K562 (cell line): ENCODE data around the gene COPA. TPM values are rescaled to one million over a fixed set of nuclear protein-coding genes. Genes with fewer than 3 reads are reported as not detected.

Experiments
- ATAC-seq: fragments of 200-7000 bp; cut with Tn5 transposase; 3 replicates; pipeline ENCODE4 v1.9.1; 2020; ENCODE audit warnings: moderate library complexity
- BruUV-seq: library from RNA; stranded (reverse); fragments of 400-500 nt; replicated peaks from 2 replicates; lab custom pipeline; 2021; lab: Mats Ljungman, UMichigan
- CTCF ChIA-PET: fragments of 300-600 bp; formaldehyde crosslinking; extraction: SDS; loops from one replicate; lab custom pipeline; 2021; ENCODE audit warnings: low intra/inter-chr PET ratio; lab: Yijun Ruan, JAX
- POLR2A ChIA-PET: fragments of 300-600, 350-650 bp; sonication (Branson Sonifier 250); formaldehyde crosslinking; extraction: SDS; loops from one replicate; lab custom pipeline; 2021; ENCODE audit warnings: antibody characterized with exemption, inconsistent platforms; lab: Yijun Ruan, JAX
- DNase-seq, 4 experiments: peaks; one replicate each; pipeline versions ENCODE4 v3.0.0 to v3.0.0-alpha.2; 2011 to 2018; ENCODE audit warnings: low spot score in 3 of 4, mixed read lengths in 3 of 4; ENCODE audit errors: extremely low read depth in 1 of 4
- FAIRE-seq: peaks from 2 replicates; lab custom pipeline; 2011; peaks lifted over from hg19 to GRCh38; lab: Jason Lieb, UNC
- H2AFZ ChIP-seq: 2 replicates; pipeline ENCODE4 v1.6.0; 2011; ENCODE audit warnings: low read depth, low read length, control low read depth, inconsistent platforms
- H3K27ac ChIP-seq: fragments of 200-600 bp; 3 replicates; pipeline ENCODE4 v1.8.0; 2011; ENCODE audit warnings: low read depth, mild to moderate bottlenecking, control low read depth, inconsistent platforms, low read length, moderate library complexity, mixed read lengths; ENCODE audit errors: extremely low read depth
- H3K27me3 ChIP-seq, 2 experiments: fragments of 300-600 bp in 1 of 2; 2 replicates in 1 of 2; 3 replicates in 1 of 2; pipeline versions ENCODE4 v1.6.0 to v1.8.0; 2011; ENCODE audit warnings: inconsistent platforms in 2 of 2, low read length in 2 of 2, mild to moderate bottlenecking in 1 of 2, mixed read lengths in 1 of 2, moderate library complexity in 1 of 2; ENCODE audit not compliant: control insufficient read depth in 2 of 2, insufficient read depth in 2 of 2
- H3K36me3 ChIP-seq: fragments of 300-600 bp; 3 replicates; pipeline ENCODE4 v1.8.0; 2011; ENCODE audit warnings: mild to moderate bottlenecking, low read length, inconsistent platforms; ENCODE audit not compliant: control insufficient read depth, insufficient read depth
- H3K4me1 ChIP-seq, 2 experiments: fragments of 200-600 bp in 1 of 2; replicated peaks in 1 of 2; 2 replicates in 1 of 2; 3 replicates in 1 of 2; pipeline versions ENCODE4 v1.5.1 to v1.8.0; 2011; ENCODE audit warnings: inconsistent platforms in 2 of 2, low read length in 2 of 2, mild to moderate bottlenecking in 1 of 2, mixed read lengths in 1 of 2, moderate library complexity in 1 of 2; ENCODE audit not compliant: control insufficient read depth in 2 of 2, insufficient read depth in 2 of 2
- H3K4me2 ChIP-seq: 2 replicates; pipeline ENCODE4 v1.6.1; 2011; ENCODE audit warnings: low read length, control low read depth, inconsistent platforms, mixed read lengths; ENCODE audit not compliant: insufficient read depth
- H3K4me3 ChIP-seq: fragments of 200-600 bp; sonication (generic), shearing (Covaris generic); 2 replicates; pipeline ENCODE4 v1.5.1; 2016; ENCODE audit warnings: control low read depth, inconsistent platforms
- H3K79me2 ChIP-seq: fragments of 200-600 bp; 3 replicates; pipeline ENCODE4 v1.8.0; 2011; ENCODE audit warnings: low read length, inconsistent platforms; ENCODE audit not compliant: control insufficient read depth, insufficient read depth
- H3K9ac ChIP-seq, 2 experiments: 2 replicates each; pipeline versions ENCODE4 v1.6.0 to v1.6.1; 2011; ENCODE audit warnings: low read depth in 2 of 2, low read length in 2 of 2, control low read depth in 1 of 2, inconsistent platforms in 1 of 2, mild to moderate bottlenecking in 1 of 2, mixed read lengths in 1 of 2; ENCODE audit not compliant: insufficient read depth in 1 of 2
- H3K9me1 ChIP-seq: one replicate; pipeline ENCODE4 v1.6.0; 2011; ENCODE audit warnings: inconsistent platforms, mild to moderate bottlenecking, low read length, moderate library complexity; ENCODE audit not compliant: control insufficient read depth, insufficient read depth
- H3K9me3 ChIP-seq: replicated peaks from 2 replicates; pipeline ENCODE4 v1.5.1; 2011; ENCODE audit warnings: low read depth, low read length, inconsistent platforms; ENCODE audit not compliant: control insufficient read depth, insufficient read depth
- H4K20me1 ChIP-seq: replicated peaks from 2 replicates; pipeline ENCODE4 v1.6.1; 2011; ENCODE audit warnings: low read length, inconsistent platforms, mixed read lengths; ENCODE audit not compliant: control insufficient read depth, insufficient read depth
- ATF1 ChIP-seq, 2 experiments: fragments of 450-650 bp in 1 of 2; IDR thresholded peaks; 2 replicates each; pipeline ENCODE4 v1.6.1; 2016; ENCODE audit warnings: missing compliant biosample characterization in 1 of 2, missing genetic modification characterization in 1 of 2
- DLX4 ChIP-seq: fragments of 250-450 bp; sonication (Bioruptor Pico); IDR thresholded peaks from 2 replicates; pipeline ENCODE4 v1.6.1; 2021; ENCODE audit warnings: mild to moderate bottlenecking
- ETS2 ChIP-seq: IDR thresholded peaks from 2 replicates; pipeline ENCODE4 v1.6.1; 2016; ENCODE audit warnings: borderline replicate concordance, missing genetic modification characterization, mild to moderate bottlenecking, moderate library complexity, missing compliant biosample characterization; ENCODE audit not compliant: poor library complexity, severe bottlenecking
- FOXA1 ChIP-seq: fragments of 450-650 bp; IDR thresholded peaks from 2 replicates; pipeline ENCODE4 v1.6.1; 2016; ENCODE audit warnings: mild to moderate bottlenecking, borderline replicate concordance
- ILF3 ChIP-seq: fragments of 450-650 bp; IDR thresholded peaks from 2 replicates; pipeline ENCODE4 v1.6.1; 2018; ENCODE audit warnings: antibody characterized with exemption, mild to moderate bottlenecking, moderate library complexity, borderline replicate concordance
- KLF13 ChIP-seq: fragments of 450-650 bp; IDR thresholded peaks from 2 replicates; pipeline ENCODE4 v1.6.1; 2016; ENCODE audit warnings: missing genetic modification characterization, low read depth, mild to moderate bottlenecking, missing compliant biosample characterization, moderate library complexity, borderline replicate concordance
- MAFG ChIP-seq: fragments of 450-650 bp; conservative IDR thresholded peaks from 2 replicates; pipeline ENCODE4 v1.6.1; 2016; ENCODE audit warnings: missing genetic modification characterization, missing compliant biosample characterization
- MAFK ChIP-seq: IDR thresholded peaks from 2 replicates; pipeline ENCODE4 v1.6.1; 2011; ENCODE audit warnings: low read length, improper control_type of control experiment
- NBN ChIP-seq: fragments of 450-650 bp; IDR thresholded peaks from 2 replicates; pipeline ENCODE4 v1.6.1; 2016; ENCODE audit warnings: low read depth, mild to moderate bottlenecking
- PCBP2 ChIP-seq: fragments of 200-400 bp; formaldehyde crosslinking; IDR thresholded peaks from 2 replicates; pipeline ENCODE4 v1.6.1; 2018; ENCODE audit warnings: low read length, low read depth, mild to moderate bottlenecking, moderate library complexity; ENCODE audit not compliant: poor library complexity, severe bottlenecking
- POLR3A ChIP-seq: IDR thresholded peaks from 2 replicates; pipeline ENCODE4 v1.6.1; 2011; ENCODE audit warnings: borderline replicate concordance, mild to moderate bottlenecking, moderate library complexity; ENCODE audit not compliant: insufficient read length, insufficient read depth; ENCODE audit errors: extremely low read depth
- TAF7 ChIP-seq: fragments of 450-650 bp; IDR thresholded peaks from 2 replicates; pipeline ENCODE4 v1.6.1; 2016; ENCODE audit warnings: missing genetic modification characterization, missing compliant biosample characterization
- ZBTB43 ChIP-seq: sonication (generic); formaldehyde crosslinking; IDR thresholded peaks from 2 replicates; pipeline ENCODE4 v1.8.0; 2023; ENCODE audit warnings: mild to moderate bottlenecking, missing genetic modification reagents
- ZNF740 ChIP-seq, 3 experiments: fragments of 200-800 bp in 1 of 3; sonication (Bioruptor generic) in 1 of 3; sonication (generic) in 1 of 3; formaldehyde crosslinking in 1 of 3; IDR thresholded peaks; 2 replicates each; pipeline versions ENCODE4 v1.6.1 to v1.8.0; 2016 to 2022; ENCODE audit warnings: mild to moderate bottlenecking in 2 of 3, missing compliant biosample characterization in 2 of 3, missing genetic modification characterization in 2 of 3, missing genetic modification reagents in 1 of 3
- ZSCAN32 ChIP-seq: fragments of 450-650 bp; formaldehyde crosslinking; IDR thresholded peaks from 2 replicates; pipeline ENCODE4 v1.4.0; 2020; ENCODE audit warnings: mild to moderate bottlenecking, moderate library complexity
- in situ Hi-C: fragments of 300-500 bp; cut with MboI; formaldehyde crosslinking; loops from 4 replicates; pipeline ENCODE4 v1.15.0; 2018; ENCODE audit warnings: inconsistent platforms, mixed read lengths
- intact Hi-C: fragments of 100-400 bp; cut with micrococcal nuclease; formaldehyde crosslinking; loops from 2 replicates; pipeline ENCODE4 v1.14.2; 2022
- polyA plus RNA-seq, 8 experiments: library from polyadenylated mRNA; depleted of rRNA in 4 of 8; stranded (reverse) in 5 of 8; unstranded in 3 of 8; fragments of >200 nt; fragmentation: Nextera tagmentation in 2 of 8; fragmentation: Illumina TruSeq in 1 of 8; extraction: Ambion mirVana in 2 of 8; extraction: Trizol in 1 of 8; gene quantifications; 2 replicates each; pipeline versions ENCODE4 v1.2.1 to v1.2.3, GENCODE V29; 2011 to 2014; ENCODE audit warnings: inconsistent platforms in 1 of 8, missing spikeins in 1 of 8
- total RNA-seq, 7 experiments: library from RNA; depleted of rRNA in 6 of 7; stranded (reverse); fragments of >200 nt in 6 of 7; fragmentation: Illumina TruSeq in 2 of 7; extraction: Trizol in 2 of 7; gene quantifications; 2 replicates each; pipeline versions ENCODE4 v1.2.1 to v1.2.3, GENCODE V29; 2011 to 2021; ENCODE audit warnings: low replicate concordance in 1 of 7
- TF ChIP-seq, protein P1 (sequence below): sonication (generic); formaldehyde crosslinking; IDR thresholded peaks from 2 replicates; pipeline ENCODE4 v1.8.0; 2023; ENCODE audit warnings: mild to moderate bottlenecking, missing genetic modification reagents

The COPA gene
- total and polyA plus RNA-seq, 9 of the 15 experiments (the other 6 are each of a cell fraction or from before 2014, with no cell fraction given), result 49.8 to 222 (median 110) TPM

DNA sequence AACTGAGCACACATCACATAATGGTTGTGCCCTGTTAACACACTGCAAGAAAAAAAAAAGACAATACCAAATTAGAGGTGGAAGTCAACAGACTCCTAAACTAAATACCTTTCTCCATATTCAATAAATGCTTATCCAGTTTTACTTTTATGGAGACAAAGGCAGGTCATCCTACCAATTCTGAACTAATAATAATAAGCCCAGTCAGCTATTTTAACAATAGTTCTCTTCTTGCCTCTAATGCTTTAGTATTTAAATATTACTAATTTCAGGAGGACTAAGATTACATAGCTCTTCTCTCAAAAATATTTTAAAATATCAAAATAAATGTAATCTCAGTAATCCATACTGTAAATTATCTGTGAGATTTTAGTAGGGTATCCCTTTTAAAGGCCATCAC is 10.5 kb downstream of the COPA start:
- DNase-seq (no peak), ATAC-seq (no peak), FAIRE-seq (no peak)
- no TSS peak for BruUV-seq
- Histone ChIP-seq H3K79me2 (peaks cover 4% of the 10 kb centered on the region; the same call in 2 of the 3 replicates), H3K4me1 (no peaks in the 10 kb centered on the region), H3K4me3 (no peak overlapping the region), H3K9ac (no peak overlapping the region), H3K36me3 (peaks cover 92% of the 10 kb centered on the region), H4K20me1 (no peaks in the 10 kb centered on the region), H3K9me1 (no peaks in the 10 kb centered on the region), H3K27me3 (no peaks in the 10 kb centered on the region), H3K4me2 (no peak overlapping the region), H3K27ac (no peak overlapping the region), H2AFZ (no peak overlapping the region), H3K9me3 (no peaks in the 10 kb centered on the region)
- intact Hi-C loops, result no loop called here
- in situ Hi-C loops, result no loop called here
- CTCF ChIA-PET, result no interaction called here
- POLR2A ChIA-PET, result interaction anchor here (0.6 to 1.5 kb wide), 4 partner anchors 10 to 22 kb away, joined by 3 to 5 read pairs (median 4); no protein-coding TSS in a partner anchor
- TF ChIP-seq MAFK, result peak; percentile 77
- TF ChIP-seq, protein P1, sequence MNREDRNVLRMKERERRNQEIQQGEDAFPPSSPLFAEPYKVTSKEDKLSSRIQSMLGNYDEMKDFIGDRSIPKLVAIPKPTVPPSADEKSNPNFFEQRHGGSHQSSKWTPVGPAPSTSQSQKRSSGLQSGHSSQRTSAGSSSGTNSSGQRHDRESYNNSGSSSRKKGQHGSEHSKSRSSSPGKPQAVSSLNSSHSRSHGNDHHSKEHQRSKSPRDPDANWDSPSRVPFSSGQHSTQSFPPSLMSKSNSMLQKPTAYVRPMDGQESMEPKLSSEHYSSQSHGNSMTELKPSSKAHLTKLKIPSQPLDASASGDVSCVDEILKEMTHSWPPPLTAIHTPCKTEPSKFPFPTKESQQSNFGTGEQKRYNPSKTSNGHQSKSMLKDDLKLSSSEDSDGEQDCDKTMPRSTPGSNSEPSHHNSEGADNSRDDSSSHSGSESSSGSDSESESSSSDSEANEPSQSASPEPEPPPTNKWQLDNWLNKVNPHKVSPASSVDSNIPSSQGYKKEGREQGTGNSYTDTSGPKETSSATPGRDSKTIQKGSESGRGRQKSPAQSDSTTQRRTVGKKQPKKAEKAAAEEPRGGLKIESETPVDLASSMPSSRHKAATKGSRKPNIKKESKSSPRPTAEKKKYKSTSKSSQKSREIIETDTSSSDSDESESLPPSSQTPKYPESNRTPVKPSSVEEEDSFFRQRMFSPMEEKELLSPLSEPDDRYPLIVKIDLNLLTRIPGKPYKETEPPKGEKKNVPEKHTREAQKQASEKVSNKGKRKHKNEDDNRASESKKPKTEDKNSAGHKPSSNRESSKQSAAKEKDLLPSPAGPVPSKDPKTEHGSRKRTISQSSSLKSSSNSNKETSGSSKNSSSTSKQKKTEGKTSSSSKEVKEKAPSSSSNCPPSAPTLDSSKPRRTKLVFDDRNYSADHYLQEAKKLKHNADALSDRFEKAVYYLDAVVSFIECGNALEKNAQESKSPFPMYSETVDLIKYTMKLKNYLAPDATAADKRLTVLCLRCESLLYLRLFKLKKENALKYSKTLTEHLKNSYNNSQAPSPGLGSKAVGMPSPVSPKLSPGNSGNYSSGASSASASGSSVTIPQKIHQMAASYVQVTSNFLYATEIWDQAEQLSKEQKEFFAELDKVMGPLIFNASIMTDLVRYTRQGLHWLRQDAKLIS (CRISPR knock-in tag), result no peak
- no peak for TF ChIP-seq ATF1 (CRISPR knock-in tag; IDR thresholded peaks at IDR 0.05)
- TF ChIP-seq ATF1 (tag; IDR thresholded peaks at IDR 0.05), result no peak
- TF ChIP-seq PCBP2, result no peak
- TF ChIP-seq ETS2 (tag), result no peak
- no peak for TF ChIP-seq NBN
- peak; percentile 68 for TF ChIP-seq MAFG (tag)
- no peak for TF ChIP-seq ZNF740 (CRISPR knock-in tag; IDR thresholded peaks at IDR 0.05)
- TF ChIP-seq ZNF740 (tag; IDR thresholded peaks at IDR 0.05), result no peak
- no peak for TF ChIP-seq DLX4 (CRISPR knock-in tag)
- no peak for TF ChIP-seq FOXA1
- no peak for TF ChIP-seq ZSCAN32 (CRISPR knock-in tag)
- no peak for TF ChIP-seq ILF3
- TF ChIP-seq KLF13 (tag), result no peak
- TF ChIP-seq ZBTB43 (CRISPR knock-in tag), result no peak
- TF ChIP-seq POLR3A, result no peak
- TF ChIP-seq TAF7 (tag), result no peak
